GM12874 (cell line): Measurements from ENCODE around the gene PC.

Source experiments
- CTCF ChIP-seq: IDR thresholded peaks from 2 replicates; pipeline ENCODE4 v1.5.1; 2011; ENCODE audit warnings: low read depth, mild to moderate bottlenecking, control low read depth, low read length, moderate library complexity; ENCODE audit not compliant: insufficient read depth

Gene PC

GRCh38 chr11:66857234-66857926 lies 100.8 kb downstream of the PC start:
- no peak for TF ChIP-seq CTCF

GRCh38 chr11:66856496-66857233 lies 101.5 kb downstream of the PC start, which contains the start of gene LRFN4:
LRFN4 (plus strand) TSS chr11:66857064; CDS start chr11:66857745, 681 bp downstream.
- TF ChIP-seq CTCF, result no peak

GRCh38 chr11:66855574-66856495 lies 102.3 kb downstream of the PC start:
- TF ChIP-seq CTCF, result no peak

- no peak for TF ChIP-seq CTCF
These were observed 103.4 kb downstream of the PC start for GRCh38 chr11:66854729-66855211.

- no peak for TF ChIP-seq CTCF
These were observed 103.9 kb downstream of the PC start for GRCh38 chr11:66854231-66854661.

- no peak for TF ChIP-seq CTCF
These were observed 104.6 kb downstream of the PC start for GRCh38 chr11:66853242-66854229.
